Measurements from ENCODE around the gene CHERP.

GRCh38 chr19:16477311-16477710, 64.9 kb downstream of the CHERP start:
- TF ChIP-seq EP300 (IDR thresholded peaks at IDR 0.05) (no peak), CTCF (IDR thresholded peaks at IDR 0.05) (no peak), POLR2A (IDR thresholded peaks at IDR 0.05) (no peak), POLR2AphosphoS5 (IDR thresholded peaks at IDR 0.05) (no peak)
